Epithelial cell of proximal tubule (primary cell): ENCODE data around the gene GLA. TPM values are rescaled to one million over a fixed set of nuclear protein-coding genes. Genes with fewer than 3 reads are reported as not detected.

Experiments used
- DNase-seq: peaks from one replicate; pipeline ENCODE4 v3.0.0-alpha.2; 2011; ENCODE audit warnings: low read depth
- H3K4me3 ChIP-seq: 2 replicates; pipeline ENCODE4 v1.5.1; 2011; ENCODE audit warnings: low read depth, mild to moderate bottlenecking, low read length
- CTCF ChIP-seq: conservative IDR thresholded peaks from 2 replicates; pipeline ENCODE4 v1.5.1; 2012; ENCODE audit warnings: low read depth, mild to moderate bottlenecking, low read length
- total RNA-seq: library from RNA; depleted of rRNA; stranded (reverse); fragments of >200 nt; gene quantifications from 2 replicates; pipeline ENCODE4 v1.2.3, GENCODE V29; 2015

Gene GLA
- total RNA-seq, 1 donor from 2014 or later, result 53.3 TPM

- peak overlapping the region; percentile 68 for H3K4me3 ChIP-seq
- no peak for TF ChIP-seq CTCF
- no peak for DNase-seq
Observed at GRCh38 chrX:101391831-101392230, 15.9 kb downstream of the GLA start.

DNA sequence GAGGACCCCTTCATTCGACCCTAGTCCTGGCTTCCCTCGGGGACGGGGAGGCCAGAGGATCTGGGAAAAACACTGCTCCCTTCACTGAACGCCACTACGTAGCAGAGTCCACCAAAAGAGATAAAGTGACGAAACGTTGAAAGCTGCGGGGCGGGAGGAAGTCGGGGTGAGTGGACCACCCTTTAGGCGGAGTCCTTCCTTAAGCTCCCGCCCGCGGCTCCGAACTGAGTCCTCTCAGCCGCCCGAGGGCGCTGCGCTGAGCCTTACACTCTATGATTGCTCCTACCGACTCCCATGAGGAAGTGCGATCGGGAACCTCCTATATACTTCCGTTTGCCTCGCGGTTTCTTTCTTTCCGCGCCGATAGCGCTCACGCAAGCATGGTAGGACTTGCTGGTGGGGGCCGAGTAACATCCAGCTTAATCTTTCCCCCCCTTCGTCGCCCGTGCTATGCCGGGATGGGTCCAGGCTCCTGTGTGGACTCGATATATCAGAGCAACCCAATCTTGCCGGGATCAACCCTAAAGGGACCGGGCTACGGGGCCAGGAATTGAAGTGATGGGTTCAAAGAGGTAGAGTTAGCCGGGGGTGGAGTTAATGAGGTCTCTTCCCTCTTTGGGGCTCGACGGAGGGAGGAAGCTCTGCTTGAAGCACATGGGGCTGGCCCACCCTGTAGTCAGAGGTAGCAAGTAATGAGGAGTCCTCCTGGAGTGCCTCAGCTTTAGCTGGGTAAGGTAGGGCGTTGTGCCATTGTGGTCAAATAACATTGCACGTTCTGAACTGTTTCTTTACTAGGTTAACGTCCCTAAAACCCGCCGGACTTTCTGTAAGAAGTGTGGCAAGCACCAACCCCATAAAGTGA is 16.8 kb downstream of the GLA start, which contains the start of gene RPL36A:
Gene RPL36A, plus strand, starts transcription at position 348 of the 862 bp plus-strand sequence. Its CDS starts 33 bp downstream, at position 381.
- peak; percentile 64 for TF ChIP-seq CTCF
- no peak for DNase-seq
- H3K4me3 ChIP-seq, result peak within 1 kb of the TSS; percentile 68

DNA sequence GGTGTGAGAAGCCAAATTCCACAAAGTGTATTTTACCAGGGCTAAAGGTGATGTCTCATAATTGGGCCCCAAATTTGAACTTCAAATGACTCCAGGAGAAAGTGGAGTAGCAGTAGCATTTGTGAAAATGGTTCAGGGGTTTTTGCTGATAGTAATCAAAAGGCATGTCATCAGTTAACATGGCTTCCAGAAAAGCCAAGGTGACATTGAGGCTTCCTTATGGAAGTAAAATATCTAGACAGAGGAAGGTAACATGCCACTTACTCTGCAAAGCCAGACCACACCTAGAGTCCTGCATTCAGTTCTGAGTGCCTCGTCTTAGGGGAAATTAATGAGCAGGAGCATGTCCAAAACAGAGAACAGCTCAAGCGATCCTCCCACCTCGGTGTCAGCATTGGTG is 19.1 kb downstream of the GLA start:
- no peak for TF ChIP-seq CTCF
- H3K4me3 ChIP-seq, result no peak overlapping the region
- no peak for DNase-seq

GRCh38 chrX:101386542-101386885 is 21.2 kb downstream of the GLA start:
- no peak for TF ChIP-seq CTCF
- DNase-seq, result no peak
- no peak overlapping the region for H3K4me3 ChIP-seq

- TF ChIP-seq CTCF, result no peak
- H3K4me3 ChIP-seq, result no peak within 1 kb of the TSS
- no peak for DNase-seq
Observed at GRCh38 chrX:101385795-101386541, 21.8 kb downstream of the GLA start, which contains the start of gene BTK. TSS of gene BTK (minus strand) at chrX:101386191. CDS start at chrX:101375284, 10,907 bp downstream.

DNA sequence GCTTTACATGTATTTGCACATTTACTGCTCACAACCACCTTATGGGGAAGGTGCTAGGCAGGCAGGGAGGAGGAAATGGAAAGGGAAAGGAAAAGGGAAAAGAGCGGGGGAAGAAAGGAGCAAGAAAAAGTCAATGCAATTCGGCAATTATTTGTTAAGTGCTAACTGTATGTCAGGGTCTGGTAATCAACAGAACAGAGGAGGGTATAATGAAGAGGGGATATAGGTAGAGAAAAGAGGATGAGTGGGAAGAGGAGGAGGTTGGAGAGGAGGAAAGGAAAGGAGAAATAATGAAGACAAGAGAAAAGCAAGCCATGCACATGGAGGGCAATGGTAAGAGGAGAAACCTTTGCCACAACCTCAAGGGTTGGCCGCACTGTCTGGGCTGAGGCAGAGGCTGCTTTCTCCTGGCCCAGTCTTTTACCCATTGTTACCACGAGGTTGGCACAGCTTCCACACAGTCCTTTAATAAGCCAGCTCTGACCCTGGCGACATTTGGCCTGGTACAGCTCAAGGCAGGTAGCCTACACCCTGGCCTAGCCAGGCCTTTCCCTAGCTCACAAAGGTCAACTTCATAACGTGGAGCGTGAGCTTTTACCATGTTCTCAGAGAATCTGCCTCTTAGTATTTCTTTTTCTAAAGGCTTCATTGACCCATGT is 22.6 kb downstream of the GLA start:
- no peak for DNase-seq
- no peak for TF ChIP-seq CTCF

More for the DNA sequence above, 22.6 kb downstream of the GLA start:
- H3K4me3 ChIP-seq, result no peak overlapping the region
